Measurements from ENCODE around the gene TTBK2.
"Not testable (repeated sequence)": the region's sequence is repeated elsewhere in the genome, so short reads cannot be mapped to it uniquely, and the experiment has no call there.

The TTBK2 gene

DNA sequence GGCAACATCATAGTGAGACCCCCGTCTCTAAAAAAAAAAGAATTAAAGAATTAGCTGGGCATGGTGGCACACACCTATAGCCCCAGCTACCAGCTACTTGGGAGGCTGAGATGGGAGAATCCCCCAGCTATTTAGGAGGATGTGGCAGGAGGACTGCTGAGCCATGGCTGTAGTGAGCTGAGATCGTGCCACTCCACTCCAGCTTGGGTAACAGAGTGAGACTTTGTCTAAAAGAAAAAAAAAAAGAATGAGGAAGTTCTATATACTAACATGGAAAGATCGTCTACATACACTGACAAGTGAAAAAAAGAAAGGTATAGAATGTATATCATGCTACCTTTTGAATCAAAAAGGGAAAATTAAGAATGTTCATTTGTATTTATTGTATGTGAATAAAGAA, 99.8 kb downstream of the TTBK2 start:
- DNase-seq = no peak

DNA sequence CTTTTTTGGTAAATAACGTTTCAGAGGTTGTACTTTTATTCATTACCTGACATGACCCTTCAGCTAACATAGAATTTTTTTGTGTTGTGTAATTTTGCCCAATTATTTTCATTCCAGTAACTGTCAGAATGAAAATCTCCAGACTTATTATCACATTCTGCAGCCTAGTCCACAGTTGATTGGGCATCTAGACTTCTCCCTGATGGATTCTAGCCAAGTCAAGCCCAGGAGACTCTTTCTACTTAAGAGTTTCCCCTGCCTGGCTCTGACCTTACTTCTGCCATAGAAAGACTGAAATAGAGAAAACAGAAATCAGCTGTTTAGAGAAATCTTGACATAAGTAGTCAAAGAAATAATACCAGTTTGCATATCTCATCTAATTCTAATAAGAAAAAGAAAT, 100.8 kb downstream of the TTBK2 start:
- no peak for DNase-seq

DNA sequence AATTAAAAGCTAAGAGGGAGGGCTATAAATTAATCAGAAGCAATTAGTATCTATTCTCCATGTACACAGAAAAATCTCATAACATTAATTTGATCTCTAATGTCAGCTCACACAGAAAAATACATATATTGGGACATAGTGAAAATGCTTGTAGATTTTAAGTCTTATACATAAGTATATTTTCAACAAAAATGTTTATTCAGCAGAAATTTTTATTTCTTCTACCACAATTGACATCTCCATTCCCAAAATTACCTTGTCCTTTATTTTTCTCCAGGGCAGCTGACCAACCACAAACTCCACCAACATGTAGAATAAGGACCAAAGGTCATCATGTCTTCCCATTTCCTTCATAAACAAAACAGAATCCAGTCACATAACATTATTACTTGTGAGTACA, 109.1 kb downstream of the TTBK2 start:
- no peak for DNase-seq

DNA sequence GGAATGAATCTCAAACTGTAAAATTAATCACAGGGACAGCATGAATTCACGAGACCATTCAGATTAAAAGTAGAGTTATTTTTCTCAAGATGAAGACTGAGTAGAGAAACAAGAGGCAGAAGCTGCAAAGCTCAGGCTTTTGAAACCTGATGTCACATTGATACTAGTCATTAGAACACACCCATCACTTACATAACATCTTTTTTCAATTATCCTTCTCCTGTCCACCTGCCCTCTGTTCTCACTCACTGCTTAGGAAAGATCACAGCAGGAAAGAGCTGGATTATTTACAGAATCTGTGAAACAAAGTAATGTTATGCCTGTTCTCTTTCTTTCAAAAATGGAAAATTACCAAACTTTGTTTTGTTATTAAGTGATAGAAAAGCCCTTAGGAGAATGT, 111.7 kb downstream of the TTBK2 start:
- no peak for DNase-seq

DNA sequence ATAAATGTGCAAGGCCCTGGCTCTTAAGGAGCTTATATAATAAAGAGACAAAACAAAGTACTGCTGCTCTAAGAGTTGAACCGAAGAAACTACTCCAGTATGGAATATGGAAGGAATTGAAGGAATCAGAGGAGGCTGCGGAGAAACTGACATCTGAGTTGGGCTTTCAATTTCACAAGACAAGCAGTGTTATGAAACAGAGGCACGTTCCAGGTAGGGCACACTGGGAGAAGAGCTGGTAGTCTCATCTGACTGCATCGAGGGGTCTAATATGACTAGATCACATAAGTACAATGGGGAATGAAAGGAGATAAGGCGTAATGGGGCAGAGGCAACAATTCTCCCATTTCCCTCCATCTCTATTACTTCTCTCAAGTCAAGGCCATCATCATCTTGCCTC, 115.3 kb downstream of the TTBK2 start:
- no peak for DNase-seq

DNA sequence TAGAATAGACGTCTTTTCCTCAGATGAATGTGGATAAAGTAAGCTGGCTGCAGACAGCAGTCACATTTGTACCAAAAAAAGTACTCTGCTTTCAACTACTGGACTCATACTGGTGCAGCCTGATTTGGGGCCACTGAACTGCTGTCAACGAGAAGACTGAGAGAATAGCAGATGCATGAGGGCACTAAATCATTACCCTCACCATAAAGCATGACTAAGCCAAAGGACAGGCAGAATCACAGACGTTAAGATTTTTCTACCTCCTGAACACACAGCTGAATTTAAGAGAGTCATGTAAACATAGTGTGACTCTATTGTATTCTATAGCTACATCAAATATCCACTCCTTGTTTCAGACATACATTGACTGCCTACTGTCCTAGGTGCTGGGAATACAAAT, 115.8 kb downstream of the TTBK2 start:
- DNase-seq = no peak

DNA sequence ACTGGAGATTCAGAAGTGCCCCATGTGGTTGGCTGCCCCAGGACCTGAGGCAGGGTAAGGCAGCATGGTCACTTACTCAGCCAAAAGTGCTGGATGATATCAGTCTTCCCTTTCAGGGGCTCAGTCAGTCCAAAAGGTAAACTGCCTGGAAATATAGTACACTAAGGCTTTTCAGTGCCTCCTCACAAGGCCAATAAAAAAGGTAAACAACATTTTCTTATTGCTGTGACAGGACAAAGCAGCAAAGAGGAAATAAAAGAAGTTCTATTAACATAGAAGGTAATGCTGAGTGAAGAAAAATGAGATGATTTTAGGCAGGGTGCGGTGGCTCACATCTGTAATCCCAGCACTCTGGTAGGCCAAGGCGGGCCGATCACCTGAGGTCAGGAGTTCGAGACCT, 117.1 kb downstream of the TTBK2 start:
- no peak for DNase-seq

DNA sequence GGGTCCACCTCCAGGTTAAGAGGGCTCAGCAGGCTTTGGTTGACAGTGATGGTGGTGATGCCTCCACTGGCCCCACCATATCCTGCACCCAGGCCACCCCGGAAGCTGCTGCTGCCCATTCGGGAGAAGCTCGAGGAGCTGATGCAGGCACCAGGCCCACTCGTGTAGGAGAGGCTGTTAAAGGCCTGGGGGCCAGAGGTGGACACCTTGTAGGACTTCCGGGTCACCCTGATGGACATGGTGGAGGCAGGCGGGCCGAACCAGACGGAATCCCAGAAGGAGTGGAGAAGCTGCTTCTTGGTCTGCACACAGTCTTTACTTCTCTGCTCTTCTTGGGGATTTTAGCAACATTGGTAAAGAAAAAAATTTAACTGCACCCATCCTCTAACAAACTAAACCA, 118.4 kb downstream of the TTBK2 start:
- no peak for DNase-seq

DNA sequence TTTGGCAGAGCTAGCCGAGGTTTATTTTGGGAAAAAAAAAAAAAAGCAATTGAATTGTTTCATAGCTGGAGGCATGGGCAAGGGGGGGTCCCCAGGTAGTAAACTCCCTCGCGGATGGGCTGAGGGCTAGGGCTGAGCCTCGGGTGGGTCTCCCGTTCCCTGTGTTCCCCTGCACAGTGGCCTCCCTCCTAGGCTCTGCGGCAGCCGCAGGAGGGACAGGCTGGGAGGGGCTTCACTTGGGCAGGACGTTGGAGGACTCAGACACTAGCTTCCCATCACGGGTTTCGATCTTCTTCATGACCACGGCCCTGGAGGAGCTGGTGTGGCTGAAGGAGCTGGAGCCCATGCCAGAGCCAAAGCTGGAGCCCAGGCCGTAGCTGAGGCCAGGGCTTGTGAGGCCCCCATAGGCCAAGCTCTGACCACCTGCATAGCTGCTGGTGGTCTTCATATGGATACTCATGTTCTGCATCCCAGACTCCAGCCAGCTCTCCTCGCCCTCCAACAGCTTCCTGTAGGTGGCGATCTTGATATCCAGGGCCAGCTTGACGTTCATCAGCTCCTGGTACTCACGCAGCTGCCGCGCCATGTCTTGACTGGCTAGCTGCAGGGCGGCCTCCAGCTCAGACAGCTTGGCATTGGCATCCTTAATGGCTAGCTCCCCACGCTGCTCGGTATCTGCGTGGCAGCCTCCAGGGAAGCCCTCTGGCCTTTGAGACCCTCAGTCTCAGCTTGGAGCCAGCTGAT, 119.7 kb downstream of the TTBK2 start:
- DNase-seq = no peak

DNA sequence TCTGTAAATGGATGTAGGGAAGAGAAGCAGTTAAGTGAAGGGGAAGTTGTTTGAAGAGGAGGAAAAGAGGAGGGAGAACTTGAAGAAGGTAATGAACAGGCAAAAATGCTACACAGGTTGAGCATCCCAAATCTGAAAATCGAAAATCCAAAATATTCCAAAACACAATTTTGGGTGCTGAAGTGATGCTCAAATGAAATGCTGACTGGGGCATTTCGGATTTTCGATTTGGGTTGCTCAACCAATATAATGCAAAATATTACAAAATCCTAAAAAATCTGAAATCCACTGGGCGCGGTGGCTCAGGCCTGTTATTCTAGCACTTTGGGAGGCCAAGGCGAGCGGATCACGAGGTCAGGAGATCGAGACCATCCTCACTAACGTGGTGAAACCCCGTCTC, 121.8 kb downstream of the TTBK2 start:
- DNase-seq = no peak

DNA sequence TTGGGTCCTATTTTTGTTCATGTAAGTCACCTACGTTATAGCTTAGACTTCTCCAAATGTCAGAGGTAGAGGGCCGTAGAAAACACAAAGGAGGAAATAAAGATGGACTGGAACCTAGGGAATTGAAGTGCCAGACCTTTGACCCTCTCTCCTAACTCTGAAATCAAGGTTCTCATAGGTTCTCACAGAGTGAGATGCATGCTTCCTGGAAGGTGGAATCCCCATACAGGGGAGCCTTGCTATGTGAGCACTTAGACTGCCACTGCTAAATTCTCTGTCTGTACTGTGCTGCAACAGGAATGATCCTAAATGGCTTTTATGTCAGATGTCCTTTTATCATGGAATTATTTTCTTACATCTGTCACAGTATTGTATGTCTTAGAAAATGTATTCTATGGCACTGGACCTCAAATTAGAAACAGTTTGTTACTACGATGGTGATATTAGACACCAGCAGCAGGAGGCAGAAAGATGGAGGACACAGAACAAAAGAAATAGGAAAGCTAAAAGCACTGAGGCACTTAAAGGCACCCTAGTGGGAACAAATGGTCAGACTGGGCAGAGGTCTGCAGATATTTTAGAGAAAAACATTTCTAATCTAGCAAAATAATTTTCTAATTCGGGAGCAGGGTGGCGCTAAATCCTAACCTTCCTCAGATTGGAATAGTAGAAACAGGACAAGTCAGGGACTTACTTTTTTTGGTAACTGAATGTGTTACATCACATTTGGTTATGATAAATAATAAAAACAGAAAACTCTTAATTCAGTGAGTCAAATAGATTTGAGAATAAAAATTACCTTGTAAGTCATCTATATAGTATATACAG, 123.4 kb downstream of the TTBK2 start:
- DNase-seq = no peak

DNA sequence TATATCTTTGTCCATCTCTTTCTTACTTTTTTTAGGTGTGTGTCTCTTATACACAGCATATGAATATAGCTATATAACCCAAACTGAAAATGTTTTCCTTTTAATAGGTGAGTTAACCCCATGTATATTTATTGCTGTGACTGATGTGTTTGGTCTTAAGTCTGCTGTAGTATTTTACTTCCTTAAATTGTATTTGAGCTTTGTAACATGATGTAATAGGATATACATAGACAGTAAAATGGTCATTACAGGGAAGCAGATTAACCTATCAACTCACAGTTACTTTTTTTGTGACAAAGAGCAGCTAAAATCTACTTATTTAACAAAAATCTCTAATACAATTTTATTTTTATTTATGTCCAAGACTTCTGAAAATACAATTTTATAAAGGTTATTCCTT, 131.9 kb downstream of the TTBK2 start:
- no peak for DNase-seq

DNA sequence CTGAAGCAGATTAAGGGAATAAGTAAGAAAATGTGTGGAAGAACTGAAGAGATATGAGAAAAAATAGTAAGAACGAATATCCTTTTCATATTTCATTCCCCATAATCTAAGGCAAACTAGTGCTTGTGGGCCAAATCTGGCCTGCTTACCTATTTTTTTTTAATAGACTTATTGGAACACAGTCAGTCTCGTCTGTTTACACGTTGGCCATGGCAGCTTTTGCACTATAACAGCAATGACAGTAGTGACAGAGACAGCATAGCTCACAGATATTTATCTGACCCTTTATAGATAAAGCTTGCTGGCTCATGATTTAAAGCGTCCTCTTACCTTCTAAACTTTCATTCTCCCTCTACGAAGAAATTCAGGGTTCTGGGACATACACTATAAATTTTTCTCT, 133.6 kb downstream of the TTBK2 start:
- DNase-seq = no peak

DNA sequence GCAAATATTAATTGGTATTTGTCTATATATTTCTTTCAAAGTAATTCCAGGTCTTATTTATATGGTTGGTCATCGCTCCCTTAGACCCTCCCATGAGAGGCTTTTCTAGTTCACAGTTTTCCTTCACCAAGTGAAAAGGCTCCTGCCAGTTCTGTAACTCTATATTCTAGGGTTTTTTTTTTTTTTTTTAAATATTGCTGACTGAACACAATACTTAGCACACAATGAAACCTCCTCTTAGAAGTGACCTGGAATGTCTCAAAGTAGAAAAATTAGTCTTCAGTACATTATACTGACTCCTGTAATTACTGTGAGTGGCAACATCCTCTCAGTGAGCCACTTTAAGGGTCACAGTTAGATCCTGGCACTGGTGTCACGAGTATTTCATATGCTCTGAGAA, 135.0 kb downstream of the TTBK2 start:
- no peak for DNase-seq

DNA sequence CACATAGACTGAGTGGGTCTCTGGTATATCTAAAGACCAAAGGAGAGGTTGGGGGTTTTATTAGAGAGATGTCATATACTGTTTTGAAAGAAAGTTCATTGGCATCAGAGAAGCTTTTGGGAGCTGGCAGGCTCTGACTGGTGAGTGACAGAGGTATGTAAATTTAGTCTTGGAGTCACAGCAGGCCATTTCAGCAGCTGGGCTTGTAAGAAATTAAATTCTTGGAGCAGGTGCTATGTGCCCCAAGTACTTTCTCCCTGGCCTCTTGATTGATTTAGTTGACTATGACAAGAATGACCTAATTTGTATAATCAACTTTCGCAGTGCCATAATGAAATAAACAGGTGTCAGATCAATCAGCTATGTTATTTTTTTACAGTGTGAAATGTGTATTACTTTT, 135.9 kb downstream of the TTBK2 start:
- DNase-seq = no peak

DNA sequence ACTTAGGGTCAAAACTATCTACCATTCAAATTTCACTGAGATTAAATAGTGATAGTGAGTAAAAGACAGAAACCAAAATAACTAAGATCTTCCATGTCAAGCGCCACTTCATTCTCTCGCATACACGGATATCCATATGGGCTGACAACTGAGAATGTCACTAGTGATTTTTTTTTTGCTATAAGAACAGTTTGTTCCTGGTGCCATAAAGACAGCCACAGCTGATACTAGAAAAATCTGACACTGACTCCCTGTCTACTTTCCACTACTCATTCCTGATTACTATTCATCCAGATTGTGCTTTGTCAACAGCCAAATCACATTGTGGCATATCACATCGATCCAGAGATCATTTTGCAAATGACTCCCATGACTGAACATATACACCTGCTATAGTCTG, 137.9 kb downstream of the TTBK2 start:
- DNase-seq = no peak

DNA sequence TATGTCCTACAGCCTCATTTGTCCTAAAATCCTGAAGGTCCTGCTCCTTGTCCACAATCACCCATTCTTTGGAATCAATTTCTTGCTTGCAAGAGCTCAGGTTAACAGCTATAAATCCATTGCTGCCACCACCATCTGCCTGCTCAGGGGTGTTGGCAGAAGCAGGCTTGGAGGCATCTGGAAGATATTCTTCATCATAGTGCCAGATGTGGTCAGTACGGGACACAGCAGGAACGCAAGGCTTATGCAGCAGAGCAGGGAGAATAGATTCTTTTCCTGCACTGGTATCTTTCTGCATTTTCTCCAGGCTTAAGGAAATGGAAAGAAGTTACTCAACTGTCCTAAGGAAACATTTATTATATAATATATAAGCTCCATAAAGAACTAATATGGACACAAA, 145.2 kb downstream of the TTBK2 start:
- DNase-seq = no peak

DNA sequence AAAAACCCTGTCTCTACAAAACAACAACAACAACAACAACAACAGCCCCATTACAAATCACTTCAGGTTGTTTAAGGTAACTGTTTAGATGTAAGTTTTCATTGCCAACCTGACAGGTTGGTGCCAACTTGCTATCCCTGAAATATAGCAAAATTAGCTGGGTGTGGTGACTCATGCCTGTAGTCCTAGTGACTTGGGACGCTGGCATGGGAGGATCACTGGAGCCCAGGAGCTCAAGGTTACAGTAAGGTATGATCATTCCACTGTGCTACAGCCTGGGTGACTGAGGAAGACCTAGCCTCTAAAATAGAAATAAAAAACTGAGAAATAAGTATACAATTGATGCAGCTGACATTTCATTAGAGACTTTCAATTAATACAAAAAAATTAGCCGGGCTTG, 147.7 kb downstream of the TTBK2 start:
- no peak for DNase-seq

DNA sequence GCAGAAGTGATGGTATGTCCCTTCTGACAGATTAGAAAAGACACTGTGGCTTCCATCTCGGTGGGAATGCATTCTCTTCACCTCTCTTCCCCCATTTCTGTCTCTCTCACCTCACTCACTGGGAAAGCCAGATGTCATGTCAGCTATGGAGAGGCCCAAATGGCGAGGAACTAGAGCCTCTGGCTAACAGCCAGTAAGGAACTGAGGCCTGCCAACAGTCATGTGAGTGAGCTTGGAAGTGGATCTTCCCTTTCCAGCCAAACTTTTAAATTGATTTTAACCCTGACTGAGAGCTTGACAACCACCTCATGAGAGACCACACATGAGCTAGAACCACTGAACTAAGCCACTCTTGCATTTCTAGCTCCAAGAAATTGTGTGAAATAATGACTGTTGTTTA, 148.4 kb downstream of the TTBK2 start:
- no peak for DNase-seq

DNA sequence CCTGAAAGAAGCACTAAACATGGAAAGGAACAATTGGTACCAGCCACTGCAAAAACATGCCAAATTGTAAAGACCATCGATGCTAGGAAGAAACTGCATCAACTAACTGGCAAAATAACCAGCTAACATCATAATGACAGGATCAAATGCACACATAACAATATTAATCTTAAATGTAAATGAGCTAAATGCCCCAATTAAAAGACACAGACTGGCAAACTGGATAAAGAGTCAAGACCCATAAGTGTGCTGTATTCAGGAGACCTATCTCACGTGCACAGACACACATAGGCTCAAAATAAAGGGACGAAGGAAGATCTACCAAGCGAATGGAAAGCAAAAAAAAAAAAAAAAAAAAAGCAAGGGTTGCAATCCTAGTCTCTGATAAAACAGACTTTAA, 154.5 kb downstream of the TTBK2 start:
- DNase-seq = not testable (repeated sequence)

DNA sequence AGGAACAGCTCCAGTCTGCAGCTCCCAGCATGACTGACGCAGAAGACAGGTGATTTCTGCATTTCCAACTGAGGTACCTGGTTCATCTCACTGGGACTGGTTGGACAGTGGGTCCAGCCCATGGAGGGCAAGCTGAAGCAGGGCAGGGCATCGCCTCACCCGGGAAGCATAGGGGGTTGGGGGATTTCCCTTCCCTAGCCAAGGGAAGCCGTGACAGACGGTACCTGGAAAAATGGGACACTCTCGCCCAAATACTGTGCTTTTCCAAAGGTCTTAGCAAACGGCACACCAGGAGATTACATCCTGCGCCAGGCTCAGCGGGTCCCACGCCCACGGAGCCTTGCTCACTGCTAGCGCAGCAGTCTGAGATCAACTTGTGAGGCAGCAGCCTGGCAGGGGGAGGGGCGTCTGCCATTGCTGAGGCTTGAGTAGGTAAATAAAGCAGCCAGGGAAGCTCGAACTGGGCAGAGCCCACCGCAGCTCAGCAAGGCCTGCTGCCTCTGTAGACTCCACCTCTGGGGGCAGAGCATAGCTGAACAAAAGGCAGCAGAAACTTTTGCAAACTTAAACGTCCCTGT, 156.3 kb downstream of the TTBK2 start:
- not testable (repeated sequence) for DNase-seq

DNA sequence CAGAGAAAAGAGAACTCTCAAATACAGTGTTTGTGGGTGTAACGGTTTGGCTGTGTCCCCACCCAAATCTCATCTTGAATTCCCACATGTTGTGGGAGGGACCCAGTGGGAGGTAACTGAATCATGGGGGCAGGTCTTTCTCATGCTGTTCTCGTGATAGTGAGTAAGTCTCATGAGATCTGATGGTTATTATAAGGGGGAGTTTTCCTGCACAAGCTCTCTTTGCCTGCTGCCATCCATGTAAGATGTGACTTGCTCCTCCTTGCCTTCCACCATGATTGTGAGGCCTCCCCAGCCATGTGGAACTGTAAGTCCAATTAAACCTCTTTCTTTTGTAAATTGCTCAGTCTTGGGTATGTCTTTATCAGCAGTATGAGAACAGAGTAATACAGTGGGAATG, 158.8 kb downstream of the TTBK2 start:
- not testable (repeated sequence) for DNase-seq

DNA sequence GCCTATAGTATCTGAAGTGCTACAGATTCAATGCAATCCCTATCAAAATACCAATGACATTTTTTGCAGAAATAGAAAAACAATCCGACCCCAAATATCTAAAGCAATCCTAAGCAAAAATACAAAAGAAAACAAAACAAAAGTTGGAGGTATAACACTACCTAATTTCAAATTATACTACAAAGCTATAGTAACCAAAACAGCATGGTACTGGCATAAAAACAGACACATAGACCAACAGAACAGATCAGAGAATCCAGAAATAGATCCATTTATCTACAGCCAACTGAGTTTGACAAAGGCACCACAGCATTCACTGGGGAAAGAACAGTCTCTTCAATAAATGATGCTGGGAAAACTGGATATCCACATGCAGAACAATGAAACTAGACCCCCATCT, 159.8 kb downstream of the TTBK2 start:
- no peak for DNase-seq

DNA sequence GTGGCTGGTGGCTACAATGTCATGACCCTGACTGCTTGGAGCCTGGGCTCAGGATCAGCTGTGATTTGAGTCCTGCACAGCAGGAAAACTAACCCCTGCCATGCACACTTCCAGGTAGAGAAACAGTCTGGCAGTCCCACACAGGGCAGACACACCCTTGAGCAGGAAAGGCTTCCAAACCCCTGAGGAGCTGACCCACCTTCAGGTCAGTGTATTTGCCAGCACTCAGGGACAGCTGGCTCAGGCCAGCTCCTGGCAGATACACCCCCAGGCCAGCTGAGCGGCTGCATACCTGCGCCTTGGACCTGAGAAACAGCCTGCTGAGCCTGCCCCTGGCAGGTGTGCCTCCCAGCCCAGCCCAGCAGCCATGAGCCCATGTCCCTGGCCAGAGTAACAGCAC, 161.5 kb downstream of the TTBK2 start:
- DNase-seq = no peak

Measured in activated T-cell treated with anti-CD3 and anti-CD28 coated beads, Interleukin-2, amount 50 U/mL, for 1 hour (primary cell).